ENCODE results near the gene PRIMA1. TPM values are rescaled to one million over a fixed set of nuclear protein-coding genes. Genes with fewer than 3 reads are reported as not detected.

The PRIMA1 gene
- total and polyA plus RNA-seq, 10 of the 15 experiments (the other 5 are each of a cell fraction or from before 2014, with no cell fraction given) = not detected

GRCh38 chr14:93743270-93744060, 44.8 kb downstream of the PRIMA1 start:
- FAIRE-seq (no peak), DNase-seq (ENCODE audit: low read depth, low spot score) (no peak), ATAC-seq (no peak)
- RAD21 ChIA-PET (ENCODE audit: unreplicated experiment) = no interaction called here
- BruUV-seq (replicated peaks) = no TSS peak
- H3K9me3 ChIP-seq (replicated peaks; ENCODE audit: control insufficient read depth, insufficient read depth, low read length) = no peaks in the 10 kb centered on the region
- TF ChIP-seq HDAC6 (IDR thresholded peaks at IDR 0.05; ENCODE audit: unreplicated experiment) (no peak), CTCF (IDR thresholded peaks at IDR 0.05 in 2 of 3, conservative IDR thresholded peaks at IDR 0.05 in 1 of 3; ENCODE audit: control insufficient read depth in 2 of 3, extremely low read depth in 1 of 3, insufficient read depth in 1 of 3, low read depth in 3 of 3, low read length in 3 of 3) (no peak), SMARCA5 (IDR thresholded peaks at IDR 0.05) (no peak), TCF12 (IDR thresholded peaks at IDR 0.05; ENCODE audit: low read depth, low read length) (no peak), MEF2B (IDR thresholded peaks at IDR 0.05; ENCODE audit: partially characterized antibody, poor library complexity, severe bottlenecking) (no peak), PML (IDR thresholded peaks at IDR 0.05; ENCODE audit: low read length) (no peak), TCF7 (IDR thresholded peaks at IDR 0.05; ENCODE audit: borderline replicate concordance) (no peak), ATF7 (IDR thresholded peaks at IDR 0.05; ENCODE audit: low read depth) (no peak), FOXK2 (IDR thresholded peaks at IDR 0.05) (no peak)
- TF ChIP-seq, protein P1, sequence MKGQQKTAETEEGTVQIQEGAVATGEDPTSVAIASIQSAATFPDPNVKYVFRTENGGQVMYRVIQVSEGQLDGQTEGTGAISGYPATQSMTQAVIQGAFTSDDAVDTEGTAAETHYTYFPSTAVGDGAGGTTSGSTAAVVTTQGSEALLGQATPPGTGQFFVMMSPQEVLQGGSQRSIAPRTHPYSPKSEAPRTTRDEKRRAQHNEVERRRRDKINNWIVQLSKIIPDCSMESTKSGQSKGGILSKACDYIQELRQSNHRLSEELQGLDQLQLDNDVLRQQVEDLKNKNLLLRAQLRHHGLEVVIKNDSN (IDR thresholded peaks at IDR 0.05; ENCODE audit: borderline replicate concordance, extremely low read length, insufficient read depth, low read depth, low read length) = no peak
- H3K4me3 ChIP-seq = no peak overlapping the region
- no peaks in the 10 kb centered on the region for H3K79me2 ChIP-seq (ENCODE audit: control insufficient read depth, insufficient read depth, low read length)
- POLR2A ChIA-PET = no interaction called here
- H3K4me1 ChIP-seq (ENCODE audit: control insufficient read depth, insufficient read depth, low read length) = no peaks in the 10 kb centered on the region
- no peak overlapping the region for H3K9ac ChIP-seq (ENCODE audit: control insufficient read depth, insufficient read depth, low read length)
- H2AFZ ChIP-seq (ENCODE audit: control insufficient read depth, low read depth, low read length) = no peak overlapping the region
- intact Hi-C loops (cut with micrococcal nuclease; ENCODE audit: unreplicated experiment) = no loop called here
- no peak overlapping the region for H3K4me2 ChIP-seq (ENCODE audit: control insufficient read depth, insufficient read depth)
- WGBS (ENCODE audit: insufficient coverage, insufficient replicate concordance, low lambda C conversion rate, missing lambda C conversion rate) = 63% methylated on average over 26 of the region's 26 CpGs
- no peaks in the 10 kb centered on the region for H3K36me3 ChIP-seq (ENCODE audit: control insufficient read depth in 2 of 2, insufficient read depth in 2 of 2, low read length in 1 of 2)
- in situ Hi-C loops (cut with MboI) = no loop called here
- no peaks in the 10 kb centered on the region for H4K20me1 ChIP-seq (ENCODE audit: control insufficient read depth, insufficient read depth)
- CTCF ChIA-PET = no interaction called here
- SMC1A ChIA-PET (ENCODE audit: uncharacterized antibody, unreplicated experiment) = interaction anchor here (1.2 kb wide), 1 partner anchor 11 kb away, joined by 3 read pairs; no protein-coding TSS in a partner anchor
- no peaks in the 10 kb centered on the region for H3K27me3 ChIP-seq (replicated peaks in 1 of 2; ENCODE audit: control insufficient read depth in 2 of 2, insufficient read depth in 2 of 2, low read length in 1 of 2)
- H3K27ac ChIP-seq (ENCODE audit: control insufficient read depth, insufficient read depth) = no peak overlapping the region

Measured in GM12878 (cell line).